ENCODE data around the gene SEMA4F. TPM values are rescaled to one million over a fixed set of nuclear protein-coding genes. Genes with fewer than 3 reads are reported as not detected.

Gene SEMA4F
- polyA plus RNA-seq, 2 of the 4 experiments (the other 2 are of a cell fraction) = 8.5 to 9.3 TPM

DNA sequence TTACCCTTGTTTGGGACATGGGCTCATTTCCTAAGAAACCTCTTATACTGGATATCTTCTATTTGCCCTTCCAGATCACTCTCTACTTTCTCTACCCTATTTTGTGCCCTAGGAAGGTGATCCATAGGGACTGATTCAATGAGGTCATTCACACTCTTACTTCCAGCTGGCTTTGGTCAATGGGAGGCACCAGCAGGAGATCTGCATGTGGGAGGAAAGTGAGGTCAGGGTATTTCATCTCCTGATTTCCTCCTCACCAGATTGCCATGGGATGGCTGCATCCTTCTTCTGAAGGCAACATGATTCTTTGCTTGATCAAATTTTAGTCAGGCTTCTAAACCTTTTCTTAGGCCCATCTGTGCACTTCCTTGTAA lies 21.1 kb upstream of the SEMA4F start (continued):
- TF ChIP-seq REST (IDR thresholded peaks at IDR 0.05) (no peak), HDAC2 (IDR thresholded peaks at IDR 0.05) (no peak), NPAS2 (CRISPR knock-in tag; IDR thresholded peaks at IDR 0.05; ENCODE audit: borderline replicate concordance) (no peak), POLR2A (IDR thresholded peaks at IDR 0.05; ENCODE audit: low read length) (no peak), ZFP36 (IDR thresholded peaks at IDR 0.05; ENCODE audit: borderline replicate concordance, partially characterized antibody) (no peak), GATA3 (IDR thresholded peaks at IDR 0.05; ENCODE audit: borderline replicate concordance) (no peak), SREBF2 (IDR thresholded peaks at IDR 0.05) (no peak)

DNA sequence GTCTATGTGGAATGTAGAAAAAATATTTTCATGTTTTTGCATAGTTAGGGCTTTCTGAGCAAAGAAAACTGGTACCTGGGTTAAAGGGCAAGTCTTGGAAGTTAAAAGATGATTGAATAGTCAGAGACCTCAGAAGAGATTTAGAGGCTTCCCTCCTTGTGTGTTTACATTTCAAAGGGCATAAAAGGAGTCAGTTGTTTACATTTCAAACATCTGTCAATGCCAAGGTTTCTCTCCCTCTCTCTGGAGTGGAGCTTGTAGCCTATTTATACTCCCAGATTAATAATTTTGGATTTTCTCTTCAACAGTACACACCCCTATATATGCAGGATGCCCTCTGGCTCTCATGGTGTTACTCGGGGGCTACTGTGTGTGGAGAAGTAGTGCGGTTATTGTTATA lies 14.5 kb upstream of the SEMA4F start:
- TF ChIP-seq HDAC2 (IDR thresholded peaks at IDR 0.05) (no peak), JUNB (IDR thresholded peaks at IDR 0.05) (no peak), E2F6 (IDR thresholded peaks at IDR 0.05; ENCODE audit: borderline replicate concordance, low read depth) (no peak), TP53 (CRISPR knock-in tag; IDR thresholded peaks at IDR 0.05) (no peak), RNF2 (IDR thresholded peaks at IDR 0.05; ENCODE audit: borderline replicate concordance, low read depth) (no peak), REST (IDR thresholded peaks at IDR 0.05) (no peak), CBX2 (IDR thresholded peaks at IDR 0.05; ENCODE audit: borderline replicate concordance, low read depth) (no peak), MYC (IDR thresholded peaks at IDR 0.05; ENCODE audit: borderline replicate concordance, low read length) (no peak), RAD21 (conservative IDR thresholded peaks at IDR 0.05 in 1 of 2, IDR thresholded peaks at IDR 0.05 in 1 of 2) (no peak), GATA3 (IDR thresholded peaks at IDR 0.05; ENCODE audit: borderline replicate concordance) (no peak), BCL3 (IDR thresholded peaks at IDR 0.05) (no peak), HEYL (CRISPR knock-in tag; IDR thresholded peaks at IDR 0.05) (no peak)
- TF ChIP-seq, protein P1, sequence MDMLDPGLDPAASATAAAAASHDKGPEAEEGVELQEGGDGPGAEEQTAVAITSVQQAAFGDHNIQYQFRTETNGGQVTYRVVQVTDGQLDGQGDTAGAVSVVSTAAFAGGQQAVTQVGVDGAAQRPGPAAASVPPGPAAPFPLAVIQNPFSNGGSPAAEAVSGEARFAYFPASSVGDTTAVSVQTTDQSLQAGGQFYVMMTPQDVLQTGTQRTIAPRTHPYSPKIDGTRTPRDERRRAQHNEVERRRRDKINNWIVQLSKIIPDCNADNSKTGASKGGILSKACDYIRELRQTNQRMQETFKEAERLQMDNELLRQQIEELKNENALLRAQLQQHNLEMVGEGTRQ (IDR thresholded peaks at IDR 0.05) = no peak
- Histone ChIP-seq H3K27ac (no peak overlapping the region), H3K4me3 (no peak overlapping the region), H3K9me3 (no peaks in the 10 kb centered on the region), H3K4me1 (peaks cover 5% of the 10 kb centered on the region; the same call in 1 of the 3 replicates), H3K4me2 (peak overlapping the region; percentile 6; the same call in 1 of the 3 replicates)
- DNase-seq (ENCODE audit: low read depth in 1 of 2, low spot score in 1 of 2) = no peak
- 49% methylated on average over 2 of the region's 2 CpGs for WGBS (ENCODE audit: missing lambda C conversion rate)
- FAIRE-seq = no peak
- no peak for ATAC-seq
- POLR2A ChIA-PET = no interaction called here
- CTCF ChIA-PET = interaction anchor here (1.2 kb wide), 1 partner anchor 51 kb away, joined by 5 read pairs; no protein-coding TSS in a partner anchor
